GM12864 (cell line): ENCODE data around the gene TRIM9.

Source experiments
- DNase-seq: peaks from one replicate; pipeline ENCODE4 v3.0.0-alpha.2; 2011; ENCODE audit warnings: low read depth
- H3K4me3 ChIP-seq: 2 replicates; pipeline ENCODE4 v1.5.1; 2011; ENCODE audit warnings: mild to moderate bottlenecking, low read depth, low read length, control low read depth
- CTCF ChIP-seq: IDR thresholded peaks from 2 replicates; pipeline ENCODE4 v1.5.1; 2011; ENCODE audit warnings: low read depth, mild to moderate bottlenecking, moderate library complexity, low read length, control low read depth, inconsistent platforms; ENCODE audit errors: missing control alignments

The TRIM9 gene

DNA sequence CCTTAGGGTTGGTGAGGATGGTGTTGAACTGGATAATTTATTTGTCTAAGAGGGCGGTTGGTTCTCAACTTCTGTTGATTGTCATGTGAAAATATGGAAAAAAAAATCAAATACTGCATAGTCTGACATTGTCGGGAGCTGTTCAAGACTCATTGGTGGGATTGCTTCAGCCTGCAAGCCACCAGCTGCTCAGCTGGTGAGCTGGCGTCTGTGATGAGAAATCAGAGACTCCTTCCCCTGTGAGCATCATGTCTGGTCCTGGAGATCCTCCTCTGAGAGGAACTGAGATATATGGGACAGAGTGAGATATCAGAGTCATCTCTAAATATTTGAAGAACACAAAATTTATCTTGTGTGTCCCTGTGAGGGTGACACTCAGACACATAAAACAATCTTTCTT, 49.9 kb downstream of the TRIM9 start:
- H3K4me3 ChIP-seq: no peak overlapping the region
- no peak for DNase-seq
- no peak for TF ChIP-seq CTCF

DNA sequence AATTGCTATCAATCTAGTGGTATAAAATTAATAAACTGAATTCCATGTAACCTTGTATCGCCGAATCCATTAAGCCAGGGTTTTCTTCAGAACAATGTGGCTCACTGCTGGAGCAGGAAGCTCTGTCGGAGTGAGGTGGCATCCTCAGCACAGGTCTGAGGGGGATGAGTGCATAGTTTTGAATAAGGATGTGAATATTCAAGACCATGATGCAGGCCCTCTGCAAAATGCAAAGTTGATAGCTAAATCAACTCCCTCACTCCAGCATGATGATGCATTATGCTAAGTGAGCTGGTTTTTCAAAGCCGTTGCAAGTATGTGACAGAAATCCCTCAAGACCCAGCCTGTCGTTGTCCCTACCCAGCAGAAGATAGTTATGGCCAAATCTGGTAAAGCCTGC, 53.0 kb downstream of the TRIM9 start:
- DNase-seq: no peak
- no peak for TF ChIP-seq CTCF

GRCh38 chr14:51041108-51041531, 53.8 kb downstream of the TRIM9 start:
- no peak for TF ChIP-seq CTCF
- no peak for DNase-seq
- no peak overlapping the region for H3K4me3 ChIP-seq

More for the DNA sequence above, 53.0 kb downstream of the TRIM9 start:
- no peak overlapping the region for H3K4me3 ChIP-seq

DNA sequence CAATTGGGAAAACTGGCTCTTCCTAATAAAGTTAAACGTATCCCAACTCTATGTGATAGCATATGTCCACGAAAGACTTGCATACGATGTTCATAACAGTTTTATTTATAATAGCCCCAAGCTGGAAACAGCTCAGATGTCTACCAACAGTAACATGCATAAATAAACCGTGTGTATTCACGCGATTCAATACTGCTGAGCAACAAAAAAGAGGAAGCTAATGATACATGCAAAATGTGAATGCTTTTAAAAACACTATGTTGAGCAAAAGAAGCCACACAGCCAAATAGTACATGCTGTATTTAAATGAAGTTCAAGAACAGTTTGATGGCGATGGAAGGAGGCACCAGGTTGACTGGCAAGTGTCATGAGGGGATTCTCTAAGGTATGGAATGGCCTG, 55.7 kb downstream of the TRIM9 start:
- no peak for DNase-seq
- TF ChIP-seq CTCF: no peak
- H3K4me3 ChIP-seq: no peak overlapping the region

GRCh38 chr14:51035611-51036192, 59.2 kb downstream of the TRIM9 start:
- DNase-seq: no peak

GRCh38 chr14:51028851-51029754, 65.8 kb downstream of the TRIM9 start:
- H3K4me3 ChIP-seq: no peak overlapping the region
- DNase-seq: no peak
- no peak for TF ChIP-seq CTCF

More at GRCh38 chr14:51035611-51036192, 59.2 kb downstream of the TRIM9 start:
- no peak overlapping the region for H3K4me3 ChIP-seq
- TF ChIP-seq CTCF: no peak

GRCh38 chr14:51028361-51028760, 66.5 kb downstream of the TRIM9 start:
- no peak for TF ChIP-seq CTCF
- DNase-seq: no peak
- H3K4me3 ChIP-seq: no peak overlapping the region
